Esophagus muscularis mucosa (tissue), 3 donors: Measurements from ENCODE around the gene ITGB8.

Experiments used
- CTCF ChIP-seq, 3 experiments: fragments of 200-600 bp in 2 of 3; fragments of 450-650 bp in 1 of 3; sonication (generic) in 2 of 3; IDR thresholded peaks; one replicate each; pipeline ENCODE4 v1.5.1; 2017 to 2019; ENCODE audit warnings: antibody characterized with exemption in 3 of 3, mild to moderate bottlenecking in 2 of 3, moderate library complexity in 1 of 3
- POLR2A ChIP-seq: fragments of 450-650 bp; IDR thresholded peaks from one replicate; pipeline ENCODE4 v1.6.1; 2017; ENCODE audit warnings: antibody characterized with exemption, moderate library complexity, mild to moderate bottlenecking, low read depth
- POLR2AphosphoS5 ChIP-seq, 2 donors: sonication (generic); formaldehyde crosslinking; IDR thresholded peaks; one replicate each; pipeline ENCODE4 v1.6.1; 2017; ENCODE audit warnings: antibody characterized with exemption in 2 of 2

GRCh38 chr7:20432071-20432470, 101.4 kb downstream of the ITGB8 start:
- no peak for TF ChIP-seq POLR2AphosphoS5 (IDR thresholded peaks at IDR 0.05)
- no peak for TF ChIP-seq CTCF (IDR thresholded peaks at IDR 0.05)
- no peak for TF ChIP-seq POLR2A
